Fibroblast of skin of left quadriceps (primary cell): ENCODE data around the gene TNS1.
"Not testable (repeated sequence)": the region's sequence is repeated elsewhere in the genome, so short reads cannot be mapped to it uniquely, and the experiment has no call there.

Source experiments
- DNase-seq, 2 experiments: peaks; one replicate each; pipeline ENCODE4 v3.0.0-alpha.2; 2013; ENCODE audit warnings: low read depth in 2 of 2

TNS1 gene

GRCh38 chr2:218029366-218030360 is 26.9 kb upstream of the TNS1 start:
- no peak for DNase-seq

DNA sequence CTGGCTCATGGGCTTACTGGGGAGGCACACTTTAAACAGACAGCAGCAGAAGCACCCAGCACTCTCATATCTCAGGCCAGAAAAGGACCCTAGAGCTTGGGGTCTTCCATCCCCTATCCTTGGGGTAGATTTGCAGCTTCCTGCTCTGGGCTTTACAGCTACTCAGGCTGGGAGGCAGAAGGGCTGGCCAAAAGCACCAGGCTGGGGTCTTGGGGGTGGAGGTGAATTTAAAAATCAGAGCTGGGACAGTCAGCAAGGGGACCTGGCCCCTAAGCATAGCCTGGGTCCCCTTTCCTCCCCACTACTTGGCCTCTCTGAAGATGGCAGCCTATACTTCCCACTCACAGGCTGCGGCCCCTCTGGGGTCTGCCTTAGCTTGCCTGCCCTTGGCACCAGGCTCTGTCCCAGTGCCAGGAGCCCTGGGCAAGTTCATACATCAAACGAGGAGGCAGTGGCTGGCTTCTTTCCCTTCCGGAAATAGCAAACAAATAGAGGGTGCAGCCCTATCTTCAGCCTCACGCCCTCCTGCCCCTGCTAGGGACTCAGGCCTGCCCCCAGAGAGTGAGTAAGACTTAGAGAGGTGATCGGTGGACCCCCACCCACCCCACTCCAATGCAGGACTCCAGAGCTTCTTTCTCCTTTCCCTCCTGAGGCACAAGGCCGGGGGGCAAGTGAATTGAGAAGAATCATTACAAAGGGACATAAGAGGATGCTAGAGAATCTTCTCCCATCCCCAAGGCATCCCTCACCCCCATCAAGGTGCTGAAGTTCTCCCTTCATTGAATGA is 26.0 kb upstream of the TNS1 start:
- DNase-seq = no peak

- no peak for DNase-seq
Observed at GRCh38 chr2:218028189-218028495, 25.3 kb upstream of the TNS1 start.

DNA sequence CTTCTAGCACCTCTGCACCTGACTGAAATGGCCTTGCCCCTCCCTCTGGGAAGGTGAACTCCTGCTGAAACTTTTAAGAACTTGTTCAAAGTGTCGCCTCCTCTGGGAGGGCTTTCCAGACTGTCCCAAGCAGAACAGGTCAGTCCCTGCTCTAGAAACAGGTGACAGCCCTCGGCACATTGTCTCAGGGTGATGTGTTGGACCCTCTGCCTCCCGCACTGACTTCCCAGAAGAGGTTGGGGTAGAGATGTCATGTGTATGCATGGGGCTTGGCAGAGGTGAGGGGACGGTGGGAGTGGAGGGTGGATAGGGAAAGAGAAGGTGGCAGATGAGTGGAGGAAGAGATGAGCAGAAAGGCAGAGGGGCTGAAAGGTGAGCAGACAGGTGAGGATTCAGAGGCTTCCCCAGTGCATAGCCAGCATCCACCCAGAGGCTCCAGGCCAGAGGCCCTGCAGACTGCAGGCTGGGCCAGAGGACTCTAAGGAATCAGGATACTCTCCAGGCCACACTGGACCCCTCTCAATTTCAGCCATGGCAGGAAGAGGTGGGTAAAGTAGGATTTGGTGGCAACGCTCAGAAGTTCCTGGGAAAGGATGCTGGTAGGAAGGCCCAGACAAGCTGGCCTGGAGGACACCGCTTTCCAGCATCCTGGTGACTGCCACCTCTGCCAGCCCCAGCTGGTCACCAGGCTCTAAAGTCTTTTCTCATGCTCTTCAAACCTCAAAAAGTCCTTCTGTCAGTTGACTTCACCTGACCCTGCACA is 24.8 kb upstream of the TNS1 start:
- DNase-seq = no peak

DNA sequence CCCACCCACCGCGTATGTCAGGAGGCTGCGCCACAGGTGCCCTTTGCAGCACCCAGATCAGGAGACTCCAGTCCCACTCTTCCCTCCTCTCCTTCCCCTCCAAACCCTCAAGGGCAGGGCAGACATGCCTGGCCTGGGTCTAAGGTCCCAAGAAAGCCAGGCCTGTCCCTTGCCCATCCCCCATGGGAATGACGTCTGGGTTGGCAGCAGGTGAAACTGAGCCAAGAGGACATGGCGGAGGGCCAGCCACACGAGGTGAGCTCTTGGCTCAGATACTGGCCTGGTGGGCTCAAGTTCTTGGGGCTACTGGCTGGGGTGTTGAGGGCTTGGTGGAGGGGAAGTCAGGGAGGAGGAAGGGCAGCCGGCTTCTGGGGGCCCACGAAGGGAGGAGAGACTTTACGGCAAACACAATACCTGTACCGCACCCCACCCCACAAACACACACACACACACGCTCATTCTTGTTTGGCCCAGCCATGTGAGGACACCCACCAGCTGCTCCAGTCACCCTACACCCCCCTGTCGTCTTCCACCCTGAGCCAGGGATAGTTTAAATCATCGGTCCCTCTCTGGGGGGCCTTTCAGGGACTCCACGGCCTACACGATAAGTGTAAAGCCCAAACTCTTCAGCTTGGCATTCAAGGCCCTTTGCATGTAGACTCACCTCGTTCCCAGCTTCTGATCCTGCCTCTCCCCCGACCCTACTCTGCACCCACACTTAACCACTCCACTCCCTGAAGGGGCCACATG is 24.1 kb upstream of the TNS1 start:
- no peak for DNase-seq

DNA sequence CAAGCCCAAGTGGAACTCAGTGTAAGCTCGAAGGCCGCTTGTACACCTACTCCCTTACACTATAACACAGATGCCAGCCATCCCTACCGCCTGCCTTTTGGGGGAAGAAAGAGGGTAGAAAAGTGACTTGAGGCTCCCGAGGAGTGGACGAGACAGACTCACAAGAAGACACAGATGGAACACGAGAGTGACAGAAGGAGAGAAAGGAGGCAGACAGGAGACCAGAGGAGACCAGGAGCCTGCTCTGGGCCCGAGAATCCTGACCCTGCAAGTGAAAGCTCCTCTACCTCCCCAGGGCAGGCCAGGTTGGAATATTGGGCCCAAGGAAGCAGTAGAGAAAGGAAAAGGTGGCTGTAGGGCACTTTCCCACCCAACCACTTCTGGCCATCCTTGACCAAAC is 23.4 kb upstream of the TNS1 start:
- DNase-seq = no peak

DNA sequence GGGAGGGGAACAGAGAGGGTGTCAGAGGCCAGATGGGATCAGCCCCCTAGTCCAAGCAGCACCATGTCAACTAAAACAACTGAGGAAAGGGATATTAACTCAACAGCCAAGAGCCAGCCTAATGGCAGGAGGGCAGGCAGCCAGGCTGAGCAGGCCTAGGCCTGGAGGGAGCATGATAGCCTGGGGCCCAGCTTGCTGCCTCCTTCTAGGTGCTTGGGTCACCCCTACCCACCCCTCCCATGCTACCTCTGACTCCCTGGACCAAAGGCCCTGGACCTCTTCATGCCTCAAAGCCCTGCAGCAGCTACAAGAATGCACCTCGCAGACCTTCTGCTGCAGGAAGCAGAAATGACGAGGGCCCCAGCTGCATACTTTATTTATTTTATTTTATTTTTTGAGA is 22.1 kb upstream of the TNS1 start:
- no peak for DNase-seq

- DNase-seq = no peak
Observed at GRCh38 chr2:218024336-218024735, 21.5 kb upstream of the TNS1 start.

DNA sequence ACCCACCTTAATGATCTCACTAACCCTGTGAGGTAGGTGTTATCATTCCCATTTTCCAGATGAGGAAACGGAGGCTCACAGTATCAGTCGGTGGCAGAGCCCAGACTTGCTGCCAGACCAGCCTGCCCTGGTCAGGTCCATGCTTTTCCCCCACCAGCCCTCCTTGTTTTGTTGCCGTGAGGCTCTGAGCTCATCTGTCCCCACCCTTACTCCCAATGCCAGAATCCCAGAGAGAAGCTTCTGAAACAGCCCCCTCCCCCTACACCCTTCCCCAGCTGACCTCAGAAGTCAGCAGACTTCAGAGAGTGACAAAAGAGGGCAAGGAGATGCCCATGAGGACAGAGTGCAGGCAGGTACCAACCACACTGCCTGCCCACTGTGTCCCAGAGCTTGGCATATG is 20.8 kb upstream of the TNS1 start:
- no peak for DNase-seq

DNA sequence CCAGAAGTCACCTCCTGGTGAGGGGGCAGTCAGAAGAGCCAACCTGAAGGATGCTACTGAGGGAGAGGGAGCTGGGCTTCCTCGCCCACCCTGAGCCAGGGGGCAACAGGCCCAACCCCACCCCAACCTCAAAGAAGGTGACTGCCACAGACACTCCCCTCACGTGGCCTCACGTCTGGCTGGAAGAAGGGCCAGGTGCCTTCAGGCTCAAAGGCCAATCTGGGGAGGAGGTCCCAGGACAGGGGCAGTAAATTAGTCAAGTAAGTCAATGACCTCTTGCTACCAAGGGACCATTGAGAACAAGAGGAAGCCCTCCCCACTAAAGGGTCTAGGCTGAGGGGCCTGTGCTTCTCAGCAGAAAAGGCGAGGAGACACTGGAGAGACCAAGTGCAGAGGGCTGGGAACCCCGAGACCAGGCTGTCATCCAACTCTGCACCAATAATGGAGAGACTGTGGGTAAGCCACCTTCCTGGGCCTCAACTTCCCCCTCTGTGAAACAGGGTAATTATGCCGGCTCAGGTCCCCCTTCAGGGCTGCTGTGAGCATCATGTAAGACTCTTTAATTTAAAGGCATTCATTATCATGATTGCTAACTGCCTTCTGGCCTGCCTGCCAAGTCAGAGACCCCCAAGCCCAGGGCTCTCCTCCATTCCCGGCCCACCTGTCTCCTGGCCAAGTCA is 20.2 kb upstream of the TNS1 start:
- DNase-seq = no peak

DNA sequence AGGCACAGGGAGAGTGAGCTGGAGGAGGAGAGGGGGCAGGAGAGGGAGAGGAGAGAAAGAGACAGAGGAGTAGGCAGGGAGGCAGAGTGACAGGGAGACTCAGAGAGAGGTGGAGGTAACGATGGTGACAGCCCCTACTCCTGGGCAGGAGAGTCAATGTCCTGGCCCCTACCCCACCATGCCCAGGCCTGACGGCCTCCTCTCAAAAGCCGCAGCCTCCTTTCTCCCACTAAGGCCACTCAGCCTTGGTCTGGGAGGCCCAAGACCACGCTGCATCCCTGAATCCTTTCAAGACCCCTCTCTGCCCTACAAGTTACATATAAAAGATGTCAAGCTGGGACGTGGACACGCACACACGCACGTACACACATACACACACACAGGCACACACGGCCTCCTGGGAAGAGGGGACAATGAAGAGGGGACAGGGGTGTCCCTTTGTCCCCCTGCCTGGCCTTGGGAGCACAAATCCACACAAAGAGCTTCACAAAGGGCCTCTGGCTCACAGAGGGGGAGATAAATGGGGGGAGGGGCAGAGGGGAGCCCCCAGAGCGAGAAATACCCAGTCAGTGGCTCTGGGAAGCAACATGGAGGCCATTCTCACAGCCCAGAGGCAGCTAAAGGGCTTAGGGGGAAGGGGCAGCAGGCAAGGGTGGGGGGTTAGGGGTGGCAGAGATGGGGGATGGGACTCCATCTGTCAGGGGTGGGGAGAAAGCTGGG is 19.5 kb upstream of the TNS1 start:
- DNase-seq = no peak

DNA sequence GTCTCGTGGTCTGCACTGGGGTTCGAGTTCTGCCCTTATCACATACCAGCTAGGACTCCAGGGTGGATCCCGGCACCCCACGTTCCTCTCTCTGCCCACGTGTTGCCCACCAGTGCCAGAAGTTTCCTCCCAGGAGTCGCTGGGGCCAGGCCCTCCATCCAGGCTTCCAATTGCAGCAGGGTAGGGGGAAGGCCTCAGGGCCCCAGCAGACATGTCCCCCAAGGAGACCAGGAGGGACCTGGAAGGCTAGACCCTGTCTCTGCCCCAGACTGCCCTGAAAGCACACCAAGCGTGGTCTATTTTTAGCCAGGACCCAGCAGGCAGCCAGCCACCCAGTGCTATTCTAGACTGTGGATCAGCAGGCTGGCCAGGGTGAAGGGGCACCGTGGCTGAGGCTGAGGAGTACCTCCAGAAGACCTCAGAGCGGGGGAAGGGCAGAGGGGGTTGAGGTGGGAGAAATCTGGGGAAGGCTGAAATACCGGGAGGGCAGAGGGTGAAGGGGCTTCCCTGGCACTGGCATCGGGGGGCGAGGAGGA is 18.8 kb upstream of the TNS1 start:
- DNase-seq = no peak

DNA sequence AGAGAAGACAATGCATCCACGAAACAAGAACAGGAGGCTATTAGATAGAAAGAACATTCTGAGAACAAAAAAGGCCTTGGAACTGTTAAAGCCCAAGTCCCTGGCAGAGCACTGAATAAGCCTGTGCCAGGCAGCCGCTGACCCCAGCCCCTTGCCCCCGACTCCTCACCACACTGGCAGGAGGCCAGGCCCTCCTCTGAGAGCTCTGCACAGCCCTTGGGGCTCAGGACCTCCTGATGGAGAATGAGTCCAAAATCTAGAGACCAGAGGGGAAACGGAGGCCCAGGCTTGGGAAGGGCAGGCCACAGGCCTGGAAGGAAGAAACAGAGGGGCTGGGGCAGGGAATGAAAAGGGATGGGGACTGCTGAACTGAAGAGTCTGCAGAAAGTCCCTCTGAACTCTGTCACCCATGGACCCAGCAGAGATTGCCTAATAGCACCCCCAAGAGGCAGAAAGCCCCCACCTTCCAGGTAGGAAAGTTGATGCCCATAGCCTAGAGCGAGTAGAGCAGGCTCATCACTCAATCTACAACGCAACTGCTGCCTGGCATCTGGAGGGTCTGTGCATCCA is 18.3 kb upstream of the TNS1 start:
- DNase-seq = no peak

DNA sequence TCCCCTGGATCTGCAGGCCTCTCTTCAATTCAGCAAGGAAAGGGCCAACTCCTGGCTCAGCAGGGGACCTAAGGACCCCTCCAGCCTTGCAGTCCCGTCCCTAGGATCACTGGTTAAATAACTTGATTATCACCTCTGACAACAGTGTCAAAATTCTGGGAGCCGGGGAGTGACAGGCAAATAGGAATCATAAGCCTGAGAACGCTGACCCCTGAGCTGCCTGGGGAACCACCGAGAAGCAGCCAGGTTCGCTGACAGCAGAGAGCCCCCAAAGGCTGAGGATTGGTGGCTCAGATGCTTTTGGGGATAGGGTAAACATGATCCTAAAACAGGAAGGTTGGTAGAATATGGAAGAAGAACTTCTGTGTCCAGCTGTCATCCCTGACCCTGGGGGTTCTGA is 17.5 kb upstream of the TNS1 start:
- no peak for DNase-seq

DNA sequence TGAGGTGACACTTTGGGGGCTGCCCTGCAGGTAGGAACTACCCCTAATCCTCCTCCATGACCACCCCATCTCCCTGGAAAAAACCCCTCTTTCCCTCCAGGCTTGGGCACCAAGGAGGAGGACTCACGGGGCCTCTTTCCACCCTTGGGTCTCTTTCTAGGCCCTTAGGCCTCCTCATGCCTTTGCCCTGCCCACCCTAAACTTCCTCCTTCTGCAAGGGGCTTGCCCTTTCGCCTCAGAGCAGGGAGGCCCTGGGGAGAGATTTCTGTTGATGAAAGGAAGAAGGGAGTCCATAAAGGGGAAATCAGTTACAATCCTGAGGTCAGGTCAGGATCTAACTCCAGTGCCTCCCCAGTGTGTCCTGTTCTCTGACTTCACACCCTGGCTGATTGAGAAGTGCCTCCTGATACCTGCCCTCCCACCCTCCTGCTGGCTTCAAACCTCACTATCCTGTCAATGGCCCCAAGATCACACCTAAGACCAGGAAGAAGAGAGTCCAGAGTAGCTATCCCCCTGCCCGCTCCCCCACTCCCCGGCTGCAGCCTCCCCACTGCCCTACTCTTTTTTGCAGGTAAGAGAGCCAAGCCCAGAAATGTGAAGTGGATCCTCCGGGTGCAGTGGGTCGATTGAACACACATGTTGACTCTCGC is 16.7 kb upstream of the TNS1 start:
- DNase-seq = no peak

GRCh38 chr2:218018842-218019125 is 16.0 kb upstream of the TNS1 start:
- not testable (repeated sequence) for DNase-seq

DNA sequence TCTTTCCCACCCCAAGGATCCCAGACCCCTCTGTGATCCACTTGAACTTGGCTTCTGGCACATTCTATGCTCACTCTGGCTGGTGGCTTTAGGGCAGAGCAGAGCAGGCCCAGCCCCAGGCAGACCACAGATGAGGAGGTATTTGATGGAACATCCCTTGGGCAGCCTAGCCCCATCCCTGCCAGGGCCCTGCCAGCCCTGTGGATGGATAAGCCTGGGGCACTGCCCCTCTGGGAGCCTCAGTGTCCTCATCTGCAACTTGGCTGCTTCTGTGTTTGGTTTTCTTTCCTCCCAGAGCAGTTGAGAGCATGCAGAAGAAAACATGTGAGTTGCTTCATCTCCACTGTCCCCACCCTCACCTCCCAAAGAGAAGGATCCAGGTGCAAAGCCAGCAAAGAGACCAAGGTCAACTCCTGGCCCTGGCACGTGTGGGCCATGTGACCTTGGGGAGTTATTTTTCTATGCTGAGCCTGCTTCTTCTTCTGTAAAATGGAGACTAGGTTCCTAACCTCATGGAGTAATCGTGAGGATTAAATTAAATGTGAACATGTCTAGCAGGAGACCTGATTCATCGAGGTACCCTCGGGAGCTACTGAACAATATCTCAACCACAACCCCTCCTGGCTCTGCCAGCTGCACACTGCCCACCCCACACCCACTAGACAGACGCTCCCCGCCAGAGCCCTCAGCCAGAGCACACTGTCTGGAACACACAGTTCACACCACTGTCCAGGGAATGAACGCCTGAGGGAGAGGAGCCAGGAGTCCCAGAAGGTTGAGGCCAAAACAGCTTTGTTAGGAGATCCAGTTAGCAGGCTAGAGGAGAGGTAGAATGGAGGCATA is 14.6 kb upstream of the TNS1 start:
- no peak for DNase-seq

DNA sequence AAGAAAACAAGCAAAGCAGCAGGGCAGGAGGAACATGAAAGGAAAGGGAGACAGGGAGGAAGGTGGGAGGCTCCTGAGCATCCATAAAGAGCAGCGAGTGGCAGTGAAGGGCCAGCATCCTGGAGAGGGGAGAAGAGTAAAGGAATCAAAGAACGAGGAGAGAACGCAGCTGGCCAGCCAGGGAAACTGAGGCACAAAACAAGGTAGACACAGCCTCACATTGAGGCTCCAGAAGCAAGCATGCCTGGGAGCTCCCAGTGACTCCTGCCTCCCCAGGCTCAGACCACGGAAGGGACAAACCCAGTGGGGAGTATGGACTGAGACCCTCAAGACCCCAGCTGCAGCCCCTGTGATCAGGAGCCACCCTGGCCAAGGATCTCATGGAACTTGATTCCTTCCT is 14.0 kb upstream of the TNS1 start:
- DNase-seq = no peak
